ENCODE measurements around the gene ACTG1.
A peak's percentile ranks its signal among the peaks of the same experiment; 100 is the strongest.

Gene ACTG1

DNA sequence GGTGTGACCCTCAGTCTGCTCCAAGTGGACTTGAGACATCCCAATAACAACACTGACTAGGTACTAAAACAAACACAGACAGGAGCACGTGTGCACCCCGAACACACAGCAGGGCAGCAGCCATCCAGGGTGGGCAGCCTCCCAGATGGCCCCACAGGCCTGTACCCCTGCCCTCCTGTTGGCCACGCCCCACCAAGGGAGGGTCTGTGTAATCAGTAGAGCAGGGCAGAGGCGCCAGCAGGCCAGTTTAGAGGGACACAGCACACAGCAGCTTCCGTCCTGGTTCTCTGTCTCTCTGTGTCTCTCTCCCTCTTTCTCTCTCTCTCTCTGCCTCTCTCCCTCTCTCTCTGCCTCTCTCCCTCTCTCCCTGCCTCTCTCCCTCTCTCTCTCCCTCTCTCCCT, 21.4 kb downstream of the ACTG1 start:
- no peak overlapping the region for H3K4me3 ChIP-seq (ENCODE audit: low read depth, low read length)
- no peak for DNase-seq (ENCODE audit: low read depth)
- TF ChIP-seq, protein P1, sequence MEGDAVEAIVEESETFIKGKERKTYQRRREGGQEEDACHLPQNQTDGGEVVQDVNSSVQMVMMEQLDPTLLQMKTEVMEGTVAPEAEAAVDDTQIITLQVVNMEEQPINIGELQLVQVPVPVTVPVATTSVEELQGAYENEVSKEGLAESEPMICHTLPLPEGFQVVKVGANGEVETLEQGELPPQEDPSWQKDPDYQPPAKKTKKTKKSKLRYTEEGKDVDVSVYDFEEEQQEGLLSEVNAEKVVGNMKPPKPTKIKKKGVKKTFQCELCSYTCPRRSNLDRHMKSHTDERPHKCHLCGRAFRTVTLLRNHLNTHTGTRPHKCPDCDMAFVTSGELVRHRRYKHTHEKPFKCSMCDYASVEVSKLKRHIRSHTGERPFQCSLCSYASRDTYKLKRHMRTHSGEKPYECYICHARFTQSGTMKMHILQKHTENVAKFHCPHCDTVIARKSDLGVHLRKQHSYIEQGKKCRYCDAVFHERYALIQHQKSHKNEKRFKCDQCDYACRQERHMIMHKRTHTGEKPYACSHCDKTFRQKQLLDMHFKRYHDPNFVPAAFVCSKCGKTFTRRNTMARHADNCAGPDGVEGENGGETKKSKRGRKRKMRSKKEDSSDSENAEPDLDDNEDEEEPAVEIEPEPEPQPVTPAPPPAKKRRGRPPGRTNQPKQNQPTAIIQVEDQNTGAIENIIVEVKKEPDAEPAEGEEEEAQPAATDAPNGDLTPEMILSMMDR (IDR thresholded peaks at IDR 0.05; ENCODE audit: low read depth, low read length, missing control alignments), result no peak
- in situ Hi-C loops (cut with HindIII; ENCODE audit: low sequenced_read_pairs), result no loop called here

DNA sequence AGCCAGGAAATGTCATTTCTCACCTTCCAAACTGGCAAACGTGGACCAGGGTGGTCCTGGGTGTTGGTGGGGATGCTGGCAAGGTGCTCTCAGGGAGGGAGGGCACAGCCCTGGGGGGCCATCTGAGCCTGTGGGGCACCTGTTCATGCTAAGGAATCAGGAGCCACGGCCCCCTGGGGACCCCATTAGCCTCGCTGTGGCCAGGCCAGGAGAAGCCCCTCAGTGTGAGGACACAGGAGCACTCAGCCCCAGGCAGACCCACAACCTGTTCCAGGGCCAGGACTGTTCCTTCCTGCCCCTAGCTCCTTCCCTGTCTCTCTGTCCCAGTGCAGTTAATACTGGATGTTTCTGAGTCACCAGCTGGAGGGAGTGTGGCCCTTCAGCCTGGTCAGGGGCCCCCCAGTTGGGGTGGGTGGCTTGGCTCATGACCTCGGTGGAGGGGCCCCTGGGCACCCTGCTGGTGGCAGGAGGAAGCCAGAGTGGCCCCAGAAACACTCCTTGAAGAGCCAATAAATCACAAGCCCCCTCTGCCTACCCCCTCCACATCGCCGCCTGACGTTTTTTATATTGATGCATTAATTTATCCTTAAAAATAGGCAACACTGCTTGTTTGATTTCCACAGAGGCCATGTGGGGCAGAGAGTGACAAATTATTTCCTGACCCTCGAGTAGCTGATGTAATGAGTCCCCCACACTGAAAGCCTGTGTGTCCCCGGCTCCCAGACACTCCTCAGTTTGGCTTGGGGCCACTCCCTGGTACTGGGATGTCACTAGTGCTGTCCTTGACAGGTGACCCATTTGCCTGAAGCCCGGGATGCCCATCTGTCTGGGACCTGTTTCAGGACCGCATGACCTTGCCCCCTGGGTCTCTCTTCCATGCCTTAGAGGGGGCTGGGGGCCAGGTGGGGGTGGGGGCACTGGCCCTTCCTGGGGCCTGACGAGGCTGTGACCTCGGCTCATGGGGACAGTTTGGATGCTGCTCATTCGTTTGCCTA, 22.3 kb downstream of the ACTG1 start:
- in situ Hi-C loops (cut with HindIII; ENCODE audit: low sequenced_read_pairs), result no loop called here
- TF ChIP-seq, protein P1 (IDR thresholded peaks at IDR 0.05; ENCODE audit: low read depth, low read length, missing control alignments), result no peak
- DNase-seq (ENCODE audit: low read depth), result no peak

DNA sequence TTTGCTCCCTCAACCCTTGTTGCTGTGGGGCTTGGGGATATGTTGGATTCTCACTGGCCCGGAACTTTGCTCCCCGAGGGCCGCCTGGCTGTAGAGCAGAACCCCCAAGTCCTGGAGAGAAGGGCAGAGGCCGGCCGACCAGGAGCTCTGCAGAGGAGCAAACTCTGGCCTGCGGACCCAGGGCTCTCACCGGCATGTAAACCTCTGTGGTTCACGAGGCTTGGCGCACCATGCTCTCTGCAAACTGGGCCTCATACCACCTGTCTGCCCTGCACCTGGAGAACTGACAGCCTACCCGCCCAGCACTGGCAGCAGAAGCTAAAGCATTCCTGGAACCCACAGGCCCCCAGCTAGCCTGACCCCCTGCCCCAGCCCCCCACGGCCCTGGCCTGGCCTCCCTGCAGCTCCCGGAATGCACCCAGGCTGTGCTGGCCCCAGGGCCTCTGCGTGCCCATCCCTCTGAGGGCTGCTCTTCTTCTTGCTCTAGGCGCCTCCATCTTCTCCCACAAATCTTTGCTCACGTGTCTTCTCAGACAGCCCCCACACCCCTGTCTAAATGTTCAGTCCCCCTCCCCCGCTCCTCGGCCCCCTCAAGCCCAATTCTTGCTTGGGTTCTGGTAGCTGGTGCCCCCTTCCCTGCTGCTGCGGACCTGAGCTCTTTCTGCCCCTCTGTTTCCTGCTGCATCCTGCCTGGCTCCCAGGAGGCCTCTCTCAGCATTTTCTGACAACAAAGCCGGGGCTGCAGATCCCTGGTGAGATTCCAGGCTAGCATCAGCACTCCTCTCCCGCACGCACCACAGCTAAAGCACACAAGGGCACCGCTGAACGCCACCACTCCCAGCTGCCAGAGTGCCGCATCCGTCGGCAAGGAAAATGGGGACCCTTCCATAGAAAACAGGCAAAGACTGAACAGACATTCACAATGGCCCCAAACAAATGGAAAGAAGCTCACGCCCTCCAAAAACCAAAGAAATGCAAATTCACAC, 23.3 kb downstream of the ACTG1 start:
- in situ Hi-C loops (cut with HindIII; ENCODE audit: low sequenced_read_pairs), result no loop called here
- DNase-seq (ENCODE audit: low read depth), result no peak

More for the DNA sequence above, 22.3 kb downstream of the ACTG1 start:
- H3K4me3 ChIP-seq (ENCODE audit: low read depth, low read length), result no peak overlapping the region

DNA sequence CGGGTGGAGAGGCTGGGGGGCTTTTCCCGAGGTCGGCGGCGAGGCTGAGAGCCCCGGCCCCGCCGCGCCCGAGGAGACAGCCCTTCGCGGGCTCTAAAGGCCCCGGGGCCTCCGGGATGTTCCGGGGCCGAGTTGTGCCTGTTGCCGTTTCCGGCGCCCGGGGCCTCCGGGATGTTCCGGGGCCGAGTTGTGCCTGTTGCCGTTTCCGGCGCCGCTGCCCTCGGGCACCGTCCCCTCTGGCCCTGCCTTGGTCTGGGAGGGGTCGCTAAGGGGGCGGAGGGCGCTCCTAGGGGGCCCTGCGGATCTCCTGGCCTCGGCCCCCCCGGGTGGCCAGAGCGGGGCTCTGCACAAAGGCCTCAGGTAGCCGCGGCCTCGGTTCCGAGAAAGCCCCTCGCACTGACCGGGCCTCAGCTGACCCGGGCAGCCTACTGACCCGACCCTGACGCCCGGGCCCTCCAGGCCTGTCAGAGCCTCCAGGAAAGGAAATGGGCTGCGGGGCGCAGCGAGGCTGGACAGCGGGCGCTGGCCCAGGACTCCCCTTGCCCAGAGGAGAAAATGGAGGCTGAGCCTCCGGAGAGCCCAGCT, 24.2 kb downstream of the ACTG1 start:
- peak overlapping the region; percentile 50 for H3K4me3 ChIP-seq (ENCODE audit: low read depth, low read length)
- TF ChIP-seq, protein P1 (IDR thresholded peaks at IDR 0.05; ENCODE audit: low read depth, low read length, missing control alignments), result no peak
- in situ Hi-C loops (cut with HindIII; ENCODE audit: low sequenced_read_pairs), result no loop called here
- DNase-seq (ENCODE audit: low read depth), result no peak

More for the DNA sequence above, 23.3 kb downstream of the ACTG1 start:
- no peak overlapping the region for H3K4me3 ChIP-seq (ENCODE audit: low read depth, low read length)
- TF ChIP-seq, protein P1 (IDR thresholded peaks at IDR 0.05; ENCODE audit: low read depth, low read length, missing control alignments), result no peak

DNA sequence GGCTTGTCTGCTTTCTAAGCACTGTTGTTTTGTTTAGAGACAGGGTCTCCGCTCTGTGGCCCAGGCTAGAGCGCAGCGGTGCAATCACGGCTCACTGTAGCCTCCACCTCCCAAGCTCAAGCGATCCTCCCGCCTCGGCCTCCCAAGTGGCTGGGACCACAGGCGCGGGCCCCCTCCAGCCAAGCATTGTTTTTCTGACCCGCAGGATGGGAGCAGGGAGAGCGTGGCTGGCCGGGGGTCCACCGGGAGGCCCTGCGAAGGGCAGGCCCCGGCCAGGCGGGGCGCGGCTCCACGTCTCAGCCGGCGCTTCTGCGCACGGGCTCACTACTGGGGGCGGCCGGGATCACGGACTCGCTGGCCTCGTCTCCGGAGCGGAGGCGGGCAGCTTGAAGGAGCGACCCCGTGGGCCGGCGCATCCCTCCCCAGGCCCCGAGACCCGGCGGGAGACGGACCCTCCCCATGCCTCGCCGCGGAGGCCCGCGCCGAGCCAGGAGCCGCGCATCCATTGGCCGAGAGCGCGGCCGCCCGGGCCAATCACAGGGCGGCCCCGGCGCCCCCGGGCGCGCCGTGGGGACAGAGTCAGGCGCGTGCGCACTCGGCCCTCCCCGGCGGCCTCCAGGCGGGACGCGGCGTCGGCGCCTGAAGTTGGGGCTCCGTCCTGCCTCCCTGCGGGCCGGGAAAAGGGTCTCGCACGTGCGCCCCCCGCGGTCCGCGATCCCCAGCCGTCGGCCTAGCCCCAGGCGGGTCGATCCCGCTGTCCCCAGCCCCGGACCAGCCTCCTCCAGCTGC, 24.9 kb downstream of the ACTG1 start:
- H3K4me3 ChIP-seq (ENCODE audit: low read depth, low read length), result peak overlapping the region; percentile 50
- in situ Hi-C loops (cut with HindIII; ENCODE audit: low sequenced_read_pairs), result no loop called here

More for the DNA sequence above, 24.9 kb downstream of the ACTG1 start:
- DNase-seq (ENCODE audit: low read depth), result no peak
- TF ChIP-seq, protein P1 (IDR thresholded peaks at IDR 0.05; ENCODE audit: low read depth, low read length, missing control alignments), result no peak
